NCI-H2196 treated with DMSO at 0.1 percent for 48 hours (cell line): ENCODE results near the gene ZNF511.
A peak's percentile ranks its signal among the peaks of the same experiment; 100 is the strongest.
"Not testable (repeated sequence)": the region's sequence is repeated elsewhere in the genome, so short reads cannot be mapped to it uniquely, and the experiment has no call there.

Experiments used
- DNase-seq: peaks from one replicate; lab custom pipeline; 2025; ENCODE audit not compliant: unreplicated experiment; lab: John Stamatoyannopoulos, UW

ZNF511 gene

GRCh38 chr10:133313192-133313591 lies 4.5 kb downstream of the ZNF511 start:
- no peak for DNase-seq

- no peak for DNase-seq
Observed at GRCh38 chr10:133314911-133315310, 6.2 kb downstream of the ZNF511 start.

- DNase-seq, result no peak
Observed at GRCh38 chr10:133315847-133316246, 7.1 kb downstream of the ZNF511 start.

GRCh38 chr10:133316266-133316665 lies 7.6 kb downstream of the ZNF511 start:
- no peak for DNase-seq

GRCh38 chr10:133316732-133317131 lies 8.0 kb downstream of the ZNF511 start:
- no peak for DNase-seq

- no peak for DNase-seq
Observed at GRCh38 chr10:133318494-133319127, 9.9 kb downstream of the ZNF511 start.

- not testable (repeated sequence) for DNase-seq
Observed at GRCh38 chr10:133320852-133321422, 12.2 kb downstream of the ZNF511 start.

- not testable (repeated sequence) for DNase-seq
Observed at GRCh38 chr10:133322064-133322709, 13.5 kb downstream of the ZNF511 start.

GRCh38 chr10:133324198-133324792 lies 15.6 kb downstream of the ZNF511 start:
- DNase-seq, result peak; percentile 62

GRCh38 chr10:133324857-133325260 lies 16.1 kb downstream of the ZNF511 start:
- no peak for DNase-seq

- DNase-seq, result no peak
Observed at GRCh38 chr10:133325440-133326222, 16.9 kb downstream of the ZNF511 start.

GRCh38 chr10:133326223-133326551 lies 17.5 kb downstream of the ZNF511 start:
- no peak for DNase-seq

- DNase-seq, result no peak
Observed at GRCh38 chr10:133326745-133327650, 18.3 kb downstream of the ZNF511 start.

GRCh38 chr10:133327651-133328357 lies 19.1 kb downstream of the ZNF511 start:
- DNase-seq, result no peak

- no peak for DNase-seq
Observed at GRCh38 chr10:133328358-133329343, 19.9 kb downstream of the ZNF511 start.

- DNase-seq, result peak; percentile 20
Observed at GRCh38 chr10:133329491-133330202, 20.9 kb downstream of the ZNF511 start.

- DNase-seq, result no peak
Observed at GRCh38 chr10:133332936-133333699, 24.4 kb downstream of the ZNF511 start.
